Endothelial cell (in vitro differentiated cells): ENCODE data around the gene G0S2. TPM values are rescaled to one million over a fixed set of nuclear protein-coding genes. Genes with fewer than 3 reads are reported as not detected.

Experiments
- DNase-seq: peaks from one replicate; pipeline ENCODE4 v3.0.0; 2021; ENCODE audit warnings: low spot score
- H3K27ac Mint-ChIP-seq: one replicate; pipeline ENCODE4 v1.8.0; 2021; ENCODE audit warnings: mixed read lengths, inconsistent platforms; ENCODE audit not compliant: unreplicated experiment
- H3K27me3 Mint-ChIP-seq: one replicate; pipeline ENCODE4 v1.8.0; 2021; ENCODE audit warnings: mild to moderate bottlenecking, moderate library complexity, mixed read lengths, inconsistent platforms; ENCODE audit not compliant: unreplicated experiment
- H3K36me3 Mint-ChIP-seq: one replicate; pipeline ENCODE4 v1.8.0; 2021; ENCODE audit warnings: mild to moderate bottlenecking, low read depth, mixed read lengths, inconsistent platforms; ENCODE audit not compliant: unreplicated experiment
- H3K4me1 Mint-ChIP-seq: one replicate; pipeline ENCODE4 v1.8.0; 2021; ENCODE audit warnings: mild to moderate bottlenecking, mixed read lengths, inconsistent platforms; ENCODE audit not compliant: unreplicated experiment
- H3K4me3 Mint-ChIP-seq: one replicate; pipeline ENCODE4 v1.8.0; 2021; ENCODE audit warnings: mild to moderate bottlenecking, mixed read lengths, inconsistent platforms; ENCODE audit not compliant: unreplicated experiment
- H3K9me3 Mint-ChIP-seq: one replicate; pipeline ENCODE4 v1.8.0; 2021; ENCODE audit warnings: mixed read lengths, inconsistent platforms; ENCODE audit not compliant: unreplicated experiment
- total RNA-seq: library from RNA; stranded (reverse); fragmentation: NEBNext Ultra II Directional; extraction: Animal tissue kit (Norgen Biotek cat#: 25700); gene quantifications from one replicate; pipeline ENCODE4 v1.2.1, GENCODE V29; 2021; ENCODE audit not compliant: unreplicated experiment
- TF ChIP-seq, protein P1 (sequence below): fragments of 200-600 bp; sonication (generic); IDR thresholded peaks from one replicate; pipeline ENCODE4 v1.5.0; 2021; ENCODE audit warnings: antibody characterized with exemption; ENCODE audit not compliant: unreplicated experiment

The G0S2 gene
- total RNA-seq, 1 donor from 2014 or later = not detected

- no peaks in the 10 kb centered on the region for H3K9me3 Mint-ChIP-seq
- H3K27me3 Mint-ChIP-seq = peaks cover 15% of the 10 kb centered on the region
- H3K4me1 Mint-ChIP-seq = peaks cover 8% of the 10 kb centered on the region
- DNase-seq = no peak
- H3K36me3 Mint-ChIP-seq = no peaks in the 10 kb centered on the region
- no peak overlapping the region for H3K4me3 Mint-ChIP-seq
- H3K27ac Mint-ChIP-seq = no peak overlapping the region
- TF ChIP-seq, protein P1, sequence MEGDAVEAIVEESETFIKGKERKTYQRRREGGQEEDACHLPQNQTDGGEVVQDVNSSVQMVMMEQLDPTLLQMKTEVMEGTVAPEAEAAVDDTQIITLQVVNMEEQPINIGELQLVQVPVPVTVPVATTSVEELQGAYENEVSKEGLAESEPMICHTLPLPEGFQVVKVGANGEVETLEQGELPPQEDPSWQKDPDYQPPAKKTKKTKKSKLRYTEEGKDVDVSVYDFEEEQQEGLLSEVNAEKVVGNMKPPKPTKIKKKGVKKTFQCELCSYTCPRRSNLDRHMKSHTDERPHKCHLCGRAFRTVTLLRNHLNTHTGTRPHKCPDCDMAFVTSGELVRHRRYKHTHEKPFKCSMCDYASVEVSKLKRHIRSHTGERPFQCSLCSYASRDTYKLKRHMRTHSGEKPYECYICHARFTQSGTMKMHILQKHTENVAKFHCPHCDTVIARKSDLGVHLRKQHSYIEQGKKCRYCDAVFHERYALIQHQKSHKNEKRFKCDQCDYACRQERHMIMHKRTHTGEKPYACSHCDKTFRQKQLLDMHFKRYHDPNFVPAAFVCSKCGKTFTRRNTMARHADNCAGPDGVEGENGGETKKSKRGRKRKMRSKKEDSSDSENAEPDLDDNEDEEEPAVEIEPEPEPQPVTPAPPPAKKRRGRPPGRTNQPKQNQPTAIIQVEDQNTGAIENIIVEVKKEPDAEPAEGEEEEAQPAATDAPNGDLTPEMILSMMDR = no peak
These were observed 21.3 kb upstream of the G0S2 start for GRCh38 chr1:209653915-209654351.

DNA sequence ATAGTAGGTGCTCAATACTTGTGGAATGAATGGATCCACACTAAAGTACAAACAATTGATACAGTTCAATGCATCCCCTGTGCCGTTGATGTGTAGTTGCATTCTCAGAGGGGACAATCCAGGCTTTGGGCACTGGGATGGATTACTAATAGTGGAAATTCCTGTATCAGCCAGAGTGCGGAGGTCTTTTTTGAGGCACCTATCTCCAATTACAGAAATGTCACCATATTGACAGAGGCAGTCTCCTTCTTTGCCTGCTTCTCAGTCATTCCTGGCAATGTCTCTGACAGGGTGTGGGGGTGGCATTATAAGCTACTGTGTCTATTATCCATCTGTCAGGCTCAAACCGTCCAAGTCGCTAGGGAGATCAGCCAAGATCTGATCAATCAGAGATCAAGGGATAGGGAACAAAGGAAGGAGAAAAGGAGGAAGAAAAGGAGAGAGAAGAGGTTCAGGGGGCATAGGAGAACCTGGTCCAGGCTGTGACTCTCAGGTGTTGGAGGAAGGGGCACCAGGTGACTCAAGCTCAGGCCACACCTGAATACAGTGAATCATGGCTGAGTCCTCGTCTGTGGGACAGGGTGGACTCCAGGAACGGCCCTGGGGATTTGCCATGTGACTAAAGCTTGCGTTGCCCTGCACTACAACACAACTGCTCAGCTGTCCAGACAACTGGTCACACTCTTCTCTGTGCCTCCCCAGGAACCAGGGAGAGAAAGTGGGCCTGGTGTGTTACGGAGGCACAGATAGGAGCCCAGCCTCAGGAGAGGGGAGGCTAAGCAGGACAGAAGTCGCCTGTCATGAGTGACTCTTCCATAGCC lies 19.6 kb upstream of the G0S2 start:
- DNase-seq = no peak
- Mint-ChIP-seq H3K9me3 (no peaks in the 10 kb centered on the region), H3K4me3 (no peak overlapping the region), H3K27ac (no peak overlapping the region), H3K36me3 (no peaks in the 10 kb centered on the region), H3K4me1 (peaks cover 16% of the 10 kb centered on the region), H3K27me3 (peaks cover 13% of the 10 kb centered on the region)
- TF ChIP-seq, protein P1 = no peak

- TF ChIP-seq, protein P1 = no peak
- H3K4me3 Mint-ChIP-seq = no peak overlapping the region
- DNase-seq = no peak
- H3K27ac Mint-ChIP-seq = no peak overlapping the region
- no peaks in the 10 kb centered on the region for H3K36me3 Mint-ChIP-seq
- peaks cover 11% of the 10 kb centered on the region for H3K27me3 Mint-ChIP-seq
- H3K9me3 Mint-ChIP-seq = no peaks in the 10 kb centered on the region
- peaks cover 21% of the 10 kb centered on the region for H3K4me1 Mint-ChIP-seq
These were observed 17.9 kb upstream of the G0S2 start for GRCh38 chr1:209657140-209657879.

DNA sequence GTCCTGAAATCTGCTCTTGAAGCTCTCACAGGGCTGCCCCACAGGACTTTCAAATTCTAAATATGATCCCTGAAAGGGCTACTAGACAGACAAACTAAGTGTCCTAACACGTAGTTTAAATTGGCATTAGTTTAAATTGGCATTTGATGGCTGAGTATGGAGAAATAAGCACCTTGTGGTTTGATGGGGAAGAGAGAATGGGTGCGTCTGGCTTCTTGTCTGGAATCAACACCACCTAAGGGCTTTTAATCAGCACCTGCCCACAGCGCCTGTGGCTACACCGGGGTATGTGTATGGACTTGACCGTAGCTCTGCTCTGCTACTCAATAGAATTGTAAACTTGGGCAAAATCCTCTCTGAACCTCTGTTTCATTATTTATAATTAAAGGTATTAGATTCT lies 17.3 kb upstream of the G0S2 start:
- Mint-ChIP-seq H3K36me3 (no peaks in the 10 kb centered on the region), H3K9me3 (no peaks in the 10 kb centered on the region), H3K27ac (no peak overlapping the region), H3K27me3 (peaks cover 9% of the 10 kb centered on the region), H3K4me3 (no peak overlapping the region), H3K4me1 (peaks cover 21% of the 10 kb centered on the region)
- TF ChIP-seq, protein P1 = no peak
- no peak for DNase-seq

- Mint-ChIP-seq H3K9me3 (no peaks in the 10 kb centered on the region), H3K27ac (no peak overlapping the region), H3K4me1 (peaks cover 21% of the 10 kb centered on the region), H3K27me3 (peaks cover 9% of the 10 kb centered on the region), H3K36me3 (no peaks in the 10 kb centered on the region), H3K4me3 (no peak overlapping the region)
- TF ChIP-seq, protein P1 = no peak
- no peak for DNase-seq
These were observed 15.3 kb upstream of the G0S2 start for GRCh38 chr1:209659909-209660308.
